ENCODE data around the gene ANKS3.

DNA sequence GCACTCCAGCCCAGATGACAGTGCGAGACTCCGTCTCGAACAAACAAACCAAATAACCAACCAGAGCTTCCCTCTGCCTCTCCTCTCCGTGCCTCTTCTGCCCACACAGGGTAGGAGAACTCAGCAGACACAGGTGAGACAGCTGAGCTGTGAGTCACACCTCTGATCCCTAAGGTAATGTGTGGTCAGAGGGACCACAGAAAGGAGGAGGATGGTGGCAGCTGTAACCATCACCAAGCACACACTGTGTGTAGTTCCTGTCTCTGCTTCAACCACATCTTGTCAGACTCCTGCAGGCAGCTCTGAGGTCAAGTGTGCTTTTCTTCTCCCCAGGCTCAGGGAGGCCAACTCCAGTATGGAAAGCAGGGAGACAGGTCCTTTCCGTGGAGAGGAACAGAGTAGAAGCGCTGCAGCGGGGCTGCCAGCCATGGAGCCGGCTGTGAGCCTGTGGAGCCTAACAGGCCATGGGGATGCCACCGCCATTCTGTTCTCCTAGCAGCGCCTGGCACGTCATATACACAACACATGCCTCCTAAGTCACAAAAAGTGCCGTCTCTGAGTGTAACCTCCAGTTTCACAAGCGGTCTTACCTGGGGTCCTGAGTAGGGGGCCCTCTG lies 33.6 kb downstream of the ANKS3 start:
- TF ChIP-seq FOSL1 (IDR thresholded peaks at IDR 0.05; ENCODE audit: low read depth) = no peak
- no peak for TF ChIP-seq EZH2 (IDR thresholded peaks at IDR 0.05)
- TF ChIP-seq, protein P1, sequence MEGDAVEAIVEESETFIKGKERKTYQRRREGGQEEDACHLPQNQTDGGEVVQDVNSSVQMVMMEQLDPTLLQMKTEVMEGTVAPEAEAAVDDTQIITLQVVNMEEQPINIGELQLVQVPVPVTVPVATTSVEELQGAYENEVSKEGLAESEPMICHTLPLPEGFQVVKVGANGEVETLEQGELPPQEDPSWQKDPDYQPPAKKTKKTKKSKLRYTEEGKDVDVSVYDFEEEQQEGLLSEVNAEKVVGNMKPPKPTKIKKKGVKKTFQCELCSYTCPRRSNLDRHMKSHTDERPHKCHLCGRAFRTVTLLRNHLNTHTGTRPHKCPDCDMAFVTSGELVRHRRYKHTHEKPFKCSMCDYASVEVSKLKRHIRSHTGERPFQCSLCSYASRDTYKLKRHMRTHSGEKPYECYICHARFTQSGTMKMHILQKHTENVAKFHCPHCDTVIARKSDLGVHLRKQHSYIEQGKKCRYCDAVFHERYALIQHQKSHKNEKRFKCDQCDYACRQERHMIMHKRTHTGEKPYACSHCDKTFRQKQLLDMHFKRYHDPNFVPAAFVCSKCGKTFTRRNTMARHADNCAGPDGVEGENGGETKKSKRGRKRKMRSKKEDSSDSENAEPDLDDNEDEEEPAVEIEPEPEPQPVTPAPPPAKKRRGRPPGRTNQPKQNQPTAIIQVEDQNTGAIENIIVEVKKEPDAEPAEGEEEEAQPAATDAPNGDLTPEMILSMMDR (IDR thresholded peaks at IDR 0.05 in 2 of 3, conservative IDR thresholded peaks at IDR 0.05 in 1 of 3; ENCODE audit: borderline replicate concordance in 1 of 3, insufficient read depth in 1 of 3, low read depth in 2 of 3, low read length in 2 of 3) = no peak
- no peak for TF ChIP-seq ELF1 (IDR thresholded peaks at IDR 0.05; ENCODE audit: borderline replicate concordance, low read depth)
- TF ChIP-seq, protein P2, sequence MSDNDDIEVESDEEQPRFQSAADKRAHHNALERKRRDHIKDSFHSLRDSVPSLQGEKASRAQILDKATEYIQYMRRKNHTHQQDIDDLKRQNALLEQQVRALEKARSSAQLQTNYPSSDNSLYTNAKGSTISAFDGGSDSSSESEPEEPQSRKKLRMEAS (IDR thresholded peaks at IDR 0.05) = no peak
- TF ChIP-seq, protein P3, sequence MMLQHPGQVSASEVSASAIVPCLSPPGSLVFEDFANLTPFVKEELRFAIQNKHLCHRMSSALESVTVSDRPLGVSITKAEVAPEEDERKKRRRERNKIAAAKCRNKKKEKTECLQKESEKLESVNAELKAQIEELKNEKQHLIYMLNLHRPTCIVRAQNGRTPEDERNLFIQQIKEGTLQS (IDR thresholded peaks at IDR 0.05) = no peak
- TF ChIP-seq, protein P4, sequence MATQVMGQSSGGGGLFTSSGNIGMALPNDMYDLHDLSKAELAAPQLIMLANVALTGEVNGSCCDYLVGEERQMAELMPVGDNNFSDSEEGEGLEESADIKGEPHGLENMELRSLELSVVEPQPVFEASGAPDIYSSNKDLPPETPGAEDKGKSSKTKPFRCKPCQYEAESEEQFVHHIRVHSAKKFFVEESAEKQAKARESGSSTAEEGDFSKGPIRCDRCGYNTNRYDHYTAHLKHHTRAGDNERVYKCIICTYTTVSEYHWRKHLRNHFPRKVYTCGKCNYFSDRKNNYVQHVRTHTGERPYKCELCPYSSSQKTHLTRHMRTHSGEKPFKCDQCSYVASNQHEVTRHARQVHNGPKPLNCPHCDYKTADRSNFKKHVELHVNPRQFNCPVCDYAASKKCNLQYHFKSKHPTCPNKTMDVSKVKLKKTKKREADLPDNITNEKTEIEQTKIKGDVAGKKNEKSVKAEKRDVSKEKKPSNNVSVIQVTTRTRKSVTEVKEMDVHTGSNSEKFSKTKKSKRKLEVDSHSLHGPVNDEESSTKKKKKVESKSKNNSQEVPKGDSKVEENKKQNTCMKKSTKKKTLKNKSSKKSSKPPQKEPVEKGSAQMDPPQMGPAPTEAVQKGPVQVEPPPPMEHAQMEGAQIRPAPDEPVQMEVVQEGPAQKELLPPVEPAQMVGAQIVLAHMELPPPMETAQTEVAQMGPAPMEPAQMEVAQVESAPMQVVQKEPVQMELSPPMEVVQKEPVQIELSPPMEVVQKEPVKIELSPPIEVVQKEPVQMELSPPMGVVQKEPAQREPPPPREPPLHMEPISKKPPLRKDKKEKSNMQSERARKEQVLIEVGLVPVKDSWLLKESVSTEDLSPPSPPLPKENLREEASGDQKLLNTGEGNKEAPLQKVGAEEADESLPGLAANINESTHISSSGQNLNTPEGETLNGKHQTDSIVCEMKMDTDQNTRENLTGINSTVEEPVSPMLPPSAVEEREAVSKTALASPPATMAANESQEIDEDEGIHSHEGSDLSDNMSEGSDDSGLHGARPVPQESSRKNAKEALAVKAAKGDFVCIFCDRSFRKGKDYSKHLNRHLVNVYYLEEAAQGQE (IDR thresholded peaks at IDR 0.05; ENCODE audit: low read depth) = no peak
- no peak for TF ChIP-seq RAD21 (IDR thresholded peaks at IDR 0.05; ENCODE audit: low read depth)
- TF ChIP-seq EGR1 (IDR thresholded peaks at IDR 0.05; ENCODE audit: low read depth) = no peak
- no peak for TF ChIP-seq POLR2A (IDR thresholded peaks at IDR 0.05; ENCODE audit: borderline replicate concordance, extremely low read depth, insufficient read depth, insufficient read length)
